ENCODE measurements around the gene LMNB1.
A peak's percentile ranks its signal among the peaks of the same experiment; 100 is the strongest.

Gene LMNB1

GRCh38 chr5:126801992-126802294 is 25.0 kb downstream of the LMNB1 start:
- Histone ChIP-seq H2AFZ (ENCODE audit: low read depth, low read length) (no peak overlapping the region), H3K27me3 (ENCODE audit: insufficient read depth, low read length, poor library complexity) (no peaks in the 10 kb centered on the region), H3K9me3 (ENCODE audit: insufficient read depth, low read length, severe bottlenecking) (no peaks in the 10 kb centered on the region), H3K4me1 (ENCODE audit: insufficient read depth, low read length) (no peaks in the 10 kb centered on the region), H3K27ac (ENCODE audit: low read length) (no peak overlapping the region), H3K4me3 (ENCODE audit: low read depth in 1 of 2, low read length in 2 of 2) (no peak overlapping the region), H3K9ac (ENCODE audit: low read depth, low read length) (no peak overlapping the region), H3K79me2 (ENCODE audit: insufficient read depth, low read length) (peaks cover 99% of the 10 kb centered on the region), H3K36me3 (ENCODE audit: insufficient read depth, low read length) (peaks cover 71% of the 10 kb centered on the region), H4K20me1 (ENCODE audit: insufficient read depth, low read length) (peaks cover 93% of the 10 kb centered on the region), H3K4me2 (ENCODE audit: insufficient read depth, low read length) (no peak overlapping the region)
- no peak for ATAC-seq (ENCODE audit: insufficient read depth, low read depth)
- TF ChIP-seq EZH2 (IDR thresholded peaks at IDR 0.05; ENCODE audit: borderline replicate concordance, low read depth, low read length, severe bottlenecking), result no peak
- peak; percentile 33 for TF ChIP-seq CTCF (IDR thresholded peaks at IDR 0.05; ENCODE audit: borderline replicate concordance, extremely low read depth, low read length, poor library complexity, severe bottlenecking)
- no peak for DNase-seq

- Histone ChIP-seq H3K4me3 (ENCODE audit: low read depth in 1 of 2, low read length in 2 of 2) (no peak overlapping the region), H3K4me2 (ENCODE audit: insufficient read depth, low read length) (no peak overlapping the region), H3K27ac (ENCODE audit: low read length) (no peak overlapping the region), H3K9me3 (ENCODE audit: insufficient read depth, low read length, severe bottlenecking) (no peaks in the 10 kb centered on the region), H3K27me3 (ENCODE audit: insufficient read depth, low read length, poor library complexity) (no peaks in the 10 kb centered on the region), H3K36me3 (ENCODE audit: insufficient read depth, low read length) (peaks cover 80% of the 10 kb centered on the region), H2AFZ (ENCODE audit: low read depth, low read length) (no peak overlapping the region), H4K20me1 (ENCODE audit: insufficient read depth, low read length) (peaks cover 80% of the 10 kb centered on the region), H3K9ac (ENCODE audit: low read depth, low read length) (no peak overlapping the region), H3K4me1 (ENCODE audit: insufficient read depth, low read length) (no peaks in the 10 kb centered on the region), H3K79me2 (ENCODE audit: insufficient read depth, low read length) (peaks cover 100% of the 10 kb centered on the region)
- ATAC-seq (ENCODE audit: insufficient read depth, low read depth), result no peak
- TF ChIP-seq EZH2 (IDR thresholded peaks at IDR 0.05; ENCODE audit: borderline replicate concordance, low read depth, low read length, severe bottlenecking) (no peak), CTCF (IDR thresholded peaks at IDR 0.05; ENCODE audit: borderline replicate concordance, extremely low read depth, low read length, poor library complexity, severe bottlenecking) (no peak)
- DNase-seq, result no peak
These were observed 28.1 kb downstream of the LMNB1 start for GRCh38 chr5:126805063-126805462.

- Histone ChIP-seq H3K27ac (ENCODE audit: low read length) (no peak overlapping the region), H3K4me2 (ENCODE audit: insufficient read depth, low read length) (no peak overlapping the region), H3K79me2 (ENCODE audit: insufficient read depth, low read length) (peaks cover 95% of the 10 kb centered on the region), H4K20me1 (ENCODE audit: insufficient read depth, low read length) (peaks cover 67% of the 10 kb centered on the region), H3K9me3 (ENCODE audit: insufficient read depth, low read length, severe bottlenecking) (no peaks in the 10 kb centered on the region), H3K36me3 (ENCODE audit: insufficient read depth, low read length) (peaks cover 97% of the 10 kb centered on the region), H3K4me3 (ENCODE audit: low read depth in 1 of 2, low read length in 2 of 2) (no peak overlapping the region), H2AFZ (ENCODE audit: low read depth, low read length) (no peak overlapping the region), H3K9ac (ENCODE audit: low read depth, low read length) (no peak overlapping the region), H3K4me1 (ENCODE audit: insufficient read depth, low read length) (no peaks in the 10 kb centered on the region), H3K27me3 (ENCODE audit: insufficient read depth, low read length, poor library complexity) (no peaks in the 10 kb centered on the region)
- DNase-seq (no peak), ATAC-seq (ENCODE audit: insufficient read depth, low read depth) (peak; percentile 47; the same call in 1 of the 3 replicates)
- peak; percentile 52 for TF ChIP-seq CTCF (IDR thresholded peaks at IDR 0.05; ENCODE audit: borderline replicate concordance, extremely low read depth, low read length, poor library complexity, severe bottlenecking)
- no peak for TF ChIP-seq EZH2 (IDR thresholded peaks at IDR 0.05; ENCODE audit: borderline replicate concordance, low read depth, low read length, severe bottlenecking)
These were observed 31.6 kb downstream of the LMNB1 start for GRCh38 chr5:126808521-126808988.

- no peak for DNase-seq
- peaks cover 95% of the 10 kb centered on the region for H3K79me2 ChIP-seq (ENCODE audit: insufficient read depth, low read length)
- H3K27ac ChIP-seq (ENCODE audit: low read length), result no peak overlapping the region
- no peak for TF ChIP-seq EZH2 (IDR thresholded peaks at IDR 0.05; ENCODE audit: borderline replicate concordance, low read depth, low read length, severe bottlenecking)
- no peak for TF ChIP-seq CTCF (IDR thresholded peaks at IDR 0.05; ENCODE audit: borderline replicate concordance, extremely low read depth, low read length, poor library complexity, severe bottlenecking)
- no peaks in the 10 kb centered on the region for H3K27me3 ChIP-seq (ENCODE audit: insufficient read depth, low read length, poor library complexity)
- H2AFZ ChIP-seq (ENCODE audit: low read depth, low read length), result no peak overlapping the region
- no peak overlapping the region for H3K4me2 ChIP-seq (ENCODE audit: insufficient read depth, low read length)
- no peak overlapping the region for H3K4me3 ChIP-seq (ENCODE audit: low read depth in 1 of 2, low read length in 2 of 2)
- H3K9me3 ChIP-seq (ENCODE audit: insufficient read depth, low read length, severe bottlenecking), result no peaks in the 10 kb centered on the region
- H4K20me1 ChIP-seq (ENCODE audit: insufficient read depth, low read length), result peaks cover 65% of the 10 kb centered on the region
- no peak overlapping the region for H3K9ac ChIP-seq (ENCODE audit: low read depth, low read length)
- no peaks in the 10 kb centered on the region for H3K4me1 ChIP-seq (ENCODE audit: insufficient read depth, low read length)
- no peak for ATAC-seq (ENCODE audit: insufficient read depth, low read depth)
- H3K36me3 ChIP-seq (ENCODE audit: insufficient read depth, low read length), result peaks cover 98% of the 10 kb centered on the region
These were observed 33.0 kb downstream of the LMNB1 start for GRCh38 chr5:126809916-126810315.
